AG08396 (cell line): ENCODE results near the gene ATP5F1D.
"Not testable (repeated sequence)": the region's sequence is repeated elsewhere in the genome, so short reads cannot be mapped to it uniquely, and the experiment has no call there.

Source experiments
- DNase-seq: peaks from one replicate; pipeline ENCODE4 v3.0.0; 2012; ENCODE audit warnings: low spot score, mixed read lengths

The ATP5F1D gene

GRCh38 chr19:1233115-1233667, 8.4 kb upstream of the ATP5F1D start:
- no peak for DNase-seq

GRCh38 chr19:1234051-1234954, 7.2 kb upstream of the ATP5F1D start:
- DNase-seq, result no peak

GRCh38 chr19:1234955-1235380, 6.6 kb upstream of the ATP5F1D start:
- no peak for DNase-seq

DNA sequence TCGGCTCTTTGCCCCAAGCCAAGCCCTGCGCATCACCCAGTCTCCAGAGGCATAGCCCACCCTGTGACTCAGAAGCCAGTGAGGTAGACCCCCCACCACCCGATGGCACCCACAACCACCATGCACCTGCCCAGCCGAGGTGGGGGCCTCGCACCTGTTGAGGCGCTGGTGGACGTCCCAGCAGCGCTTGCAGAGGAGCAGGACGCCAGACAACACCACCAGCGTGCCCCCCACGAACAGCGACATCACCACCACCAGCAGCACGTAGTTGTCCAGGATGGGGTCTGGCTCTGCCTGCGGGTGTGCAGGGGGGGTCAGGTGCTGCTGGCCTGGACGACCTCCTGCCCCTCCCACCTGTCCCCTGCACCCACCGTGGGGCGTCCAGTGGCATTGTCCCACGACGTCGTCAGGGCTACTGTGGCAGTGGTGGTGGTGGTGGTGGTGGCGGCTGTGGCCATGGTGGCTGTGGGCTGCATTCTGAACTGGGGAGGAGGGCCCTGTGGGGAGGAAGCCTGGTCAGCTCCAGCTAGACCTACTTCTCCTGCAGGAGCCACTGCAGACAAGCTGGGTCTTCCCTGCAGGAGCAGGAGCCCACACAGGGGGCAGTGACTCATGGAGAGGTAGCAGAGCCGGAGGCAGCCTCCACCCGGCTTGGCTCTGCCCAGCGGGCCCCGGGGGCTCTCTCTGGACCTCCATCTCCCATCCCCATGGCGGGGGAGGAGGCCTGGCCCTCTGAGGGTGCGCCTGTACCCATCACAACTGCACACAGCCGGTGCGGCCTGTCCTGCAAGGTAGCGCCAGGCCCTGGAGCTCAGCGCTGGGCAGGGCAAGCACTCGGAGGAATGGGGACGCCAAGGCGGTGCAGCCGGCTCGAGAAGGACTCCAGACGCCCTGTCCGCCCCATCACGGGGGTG, 5.7 kb upstream of the ATP5F1D start:
- DNase-seq, result no peak

DNA sequence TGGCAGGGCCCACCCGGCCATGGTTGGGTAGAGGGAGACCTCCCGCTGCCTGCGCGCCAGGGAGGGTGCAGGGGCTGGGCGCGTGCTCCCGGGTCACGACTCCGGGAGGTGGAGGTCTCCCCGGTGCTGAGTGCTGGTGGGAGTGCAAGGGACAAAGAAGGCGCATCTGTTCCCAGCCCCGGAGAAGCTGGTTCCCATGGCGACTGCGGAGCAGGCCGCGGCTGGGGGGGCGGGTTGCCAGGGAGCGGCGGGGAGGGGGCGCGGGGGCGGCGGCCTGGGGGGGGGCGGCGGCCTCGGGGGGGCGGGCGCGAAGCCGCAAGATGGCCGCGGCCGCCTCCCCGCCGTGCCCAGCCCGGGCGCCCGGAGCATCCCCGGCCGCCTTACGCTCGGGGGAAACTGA, 5.0 kb upstream of the ATP5F1D start:
- DNase-seq, result peak; percentile 53

GRCh38 chr19:1237027-1237659, 4.4 kb upstream of the ATP5F1D start:
- peak; percentile 77 for DNase-seq

DNA sequence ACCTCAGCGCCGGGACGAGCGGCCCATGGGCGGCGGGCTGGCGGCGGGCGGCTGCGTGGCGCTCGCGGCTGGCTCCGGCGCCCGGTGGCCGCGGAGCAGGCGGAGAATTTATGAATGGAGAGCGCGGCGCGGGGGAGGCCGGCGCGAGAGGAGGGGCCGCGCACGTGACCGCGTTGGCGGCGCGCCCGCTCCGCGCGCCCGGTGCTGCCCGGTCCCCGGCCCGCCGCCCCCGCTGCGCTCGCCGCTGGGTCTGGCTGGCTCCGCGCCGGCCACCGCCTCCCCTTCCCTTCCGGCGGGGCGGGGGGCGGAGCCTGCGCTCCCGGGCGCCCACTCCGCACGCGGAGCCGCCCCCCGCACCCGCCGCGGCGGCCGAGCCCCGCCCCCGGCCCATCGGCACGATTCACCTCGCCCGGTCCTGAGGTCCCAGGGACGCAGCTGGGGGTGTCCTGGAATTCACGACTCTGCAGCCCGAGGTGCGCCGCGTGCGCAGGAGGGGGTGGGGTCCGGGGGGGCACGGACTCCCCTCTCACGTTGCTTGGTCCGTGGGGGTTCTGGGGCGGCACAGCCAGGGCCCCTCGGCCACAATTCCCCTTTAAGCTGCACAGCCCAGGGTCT, 3.7 kb upstream of the ATP5F1D start, which contains the start of gene CBARP:
TSS of gene CBARP (minus strand) at position 252 of the 615 bp plus-strand sequence. CDS start 1,905 bp downstream, outside the sequence.
- peak; percentile 75 for DNase-seq

DNA sequence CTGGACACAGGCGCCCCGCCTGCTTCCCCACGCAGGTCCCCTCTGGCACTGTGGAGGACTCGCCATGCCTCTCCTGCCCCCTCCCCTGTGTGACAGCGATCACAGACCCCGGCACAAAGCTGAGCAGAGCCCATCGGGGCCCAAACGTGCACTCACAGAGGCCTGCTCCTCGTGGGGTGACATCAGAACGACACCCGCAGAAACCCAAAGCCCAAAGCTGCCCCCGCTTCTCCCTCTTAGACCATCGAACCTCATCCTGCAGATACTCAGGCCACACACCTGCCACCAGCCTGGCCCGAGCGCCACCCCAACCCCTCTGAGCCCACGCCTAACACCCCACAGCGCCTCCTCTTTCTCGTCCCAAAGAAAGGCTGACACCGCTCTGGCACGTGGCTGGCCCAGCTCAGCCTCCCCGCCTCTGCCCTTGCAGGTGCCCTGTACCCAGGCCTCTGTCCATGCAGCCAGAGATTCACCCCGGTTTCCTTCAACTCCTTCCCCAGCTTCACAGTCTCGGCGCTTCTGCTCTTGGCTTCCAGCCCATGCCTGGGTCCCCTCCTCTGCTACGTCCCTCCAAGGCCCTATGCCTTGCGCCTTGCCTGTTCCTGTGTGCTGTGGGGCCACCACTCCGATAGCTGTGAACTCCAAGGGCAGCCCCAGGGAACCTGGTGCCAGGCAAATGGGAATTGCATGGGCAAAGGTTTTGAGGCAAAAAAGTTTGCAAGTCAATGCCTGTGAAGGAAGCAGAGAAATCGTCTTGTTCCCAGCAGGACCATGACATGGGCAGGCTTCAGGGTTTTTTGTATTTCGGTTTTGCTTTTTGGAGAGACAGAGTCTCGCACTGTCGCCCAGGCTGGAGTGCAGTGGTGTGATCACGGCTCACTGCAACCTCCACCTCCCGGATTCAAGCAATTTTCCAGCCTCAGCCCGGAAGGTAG, 2.9 kb upstream of the ATP5F1D start:
- DNase-seq, result no peak

GRCh38 chr19:1239420-1239795, 2.1 kb upstream of the ATP5F1D start:
- no peak for DNase-seq

- DNase-seq, result peak; percentile 100
Observed at GRCh38 chr19:1239796-1240737, 1.5 kb upstream of the ATP5F1D start.

GRCh38 chr19:1240925-1241324, 626 bp upstream of the ATP5F1D start:
- DNase-seq, result no peak

GRCh38 chr19:1243768-1244692, 2.5 kb downstream of the ATP5F1D start:
- DNase-seq, result peak; percentile 91

DNA sequence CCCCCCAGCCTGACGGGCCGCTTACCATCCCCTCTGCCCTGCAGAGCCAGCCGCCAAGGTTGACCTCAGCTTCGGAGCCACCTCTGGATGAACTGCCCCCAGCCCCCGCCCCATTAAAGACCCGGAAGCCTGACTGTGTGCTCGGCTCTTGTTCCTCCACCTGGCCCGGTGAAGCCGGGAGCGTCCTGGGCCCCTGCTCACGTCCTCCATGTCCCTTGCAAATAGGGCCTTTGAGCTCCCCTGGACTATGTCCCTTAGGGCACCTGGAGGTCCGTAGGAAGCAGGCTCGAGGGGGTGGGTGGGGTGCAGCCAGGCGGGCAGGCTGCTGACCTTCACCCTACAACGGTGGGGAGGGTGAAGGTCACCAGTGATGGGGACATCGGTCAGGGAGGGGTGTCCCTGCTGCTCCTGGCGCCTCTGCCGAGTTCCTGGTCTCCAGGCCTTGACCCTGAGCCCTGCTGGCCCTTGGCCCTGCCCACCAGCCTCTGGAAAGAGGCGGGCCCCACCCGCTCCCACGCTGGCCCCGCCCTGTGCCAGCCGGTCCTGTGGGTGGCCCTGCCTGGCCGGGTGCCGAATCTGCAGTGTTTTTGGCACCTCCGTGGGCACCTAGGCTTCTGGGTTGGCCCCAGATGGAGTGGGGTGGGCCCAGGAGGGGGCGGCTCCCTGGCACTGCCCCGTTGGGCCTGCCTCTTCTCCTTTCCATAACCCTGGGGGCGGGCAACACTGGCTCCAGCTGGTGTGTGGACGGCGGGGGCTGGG, 3.3 kb downstream of the ATP5F1D start:
- no peak for DNase-seq

GRCh38 chr19:1245494-1246264, 4.1 kb downstream of the ATP5F1D start:
- DNase-seq, result no peak

- DNase-seq, result not testable (repeated sequence)
Observed at GRCh38 chr19:1246265-1247087, 4.9 kb downstream of the ATP5F1D start.

DNA sequence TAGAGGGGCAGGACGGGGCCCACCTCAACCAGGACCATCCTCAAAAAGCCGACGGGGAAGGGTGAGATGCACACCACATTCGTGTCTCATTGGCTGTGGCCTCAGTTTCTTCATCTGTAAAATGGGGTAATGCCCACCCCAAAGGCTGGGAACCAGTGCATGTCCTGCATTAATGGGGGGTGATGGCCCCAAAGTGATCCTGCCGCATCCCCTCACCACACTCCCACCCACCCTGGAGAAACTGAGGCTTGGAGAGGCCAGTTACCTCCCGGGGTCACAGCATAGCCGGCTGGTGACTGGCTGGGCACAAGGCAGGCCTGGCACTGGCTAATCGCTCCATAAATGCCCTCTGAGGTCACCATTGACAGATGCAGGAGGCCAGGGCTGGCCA, 6.2 kb downstream of the ATP5F1D start:
- DNase-seq, result no peak
